HCT116 (cell line): ENCODE data around the gene MYH13. TPM values are rescaled to one million over a fixed set of nuclear protein-coding genes. Genes with fewer than 3 reads are reported as not detected.

Experiments
- ATAC-seq: fragments of 200-7000 bp; cut with Tn5 transposase; 2 replicates; pipeline ENCODE4 v1.9.1; 2020; ENCODE audit warnings: mild to moderate bottlenecking, moderate library complexity
- BruUV-seq: library from RNA; stranded (reverse); fragments of 400-500 nt; replicated peaks from 2 replicates; lab custom pipeline; 2021; lab: Mats Ljungman, UMichigan
- CTCF ChIA-PET: fragments of 300-600 bp; sonication (Branson Sonifier 250); formaldehyde crosslinking; loops from one replicate; lab custom pipeline; 2021; ENCODE audit warnings: antibody characterized with exemption; lab: Charles Lee
- POLR2A ChIA-PET: fragments of 300-600, 350-600 bp; sonication (Branson Sonifier 250); formaldehyde crosslinking; loops from one replicate; lab custom pipeline; 2021; ENCODE audit warnings: antibody characterized with exemption; lab: Charles Lee
- RAD21 ChIA-PET, 2 experiments: fragments of 300-600 bp; sonication (Branson Sonifier 250); formaldehyde crosslinking; loops; one replicate each; lab custom pipeline; 2023; ENCODE audit warnings: low total read pairs in 2 of 2; ENCODE audit not compliant: uncharacterized antibody in 2 of 2, unreplicated experiment in 2 of 2, low non-redundant PET in 1 of 2; lab: Charles Lee
- DNase-seq: peaks from one replicate; pipeline ENCODE4 v3.0.0-alpha.2; 2010; ENCODE audit warnings: low read depth, low spot score
- H2AFZ ChIP-seq: fragments of 200-600 bp; shearing (Covaris generic), sonication (generic); 2 replicates; pipeline ENCODE4 v1.6.1; 2017; ENCODE audit warnings: low read depth, mixed run types, mixed read lengths, antibody characterized with exemption, low read length; ENCODE audit not compliant: poor library complexity, severe bottlenecking
- H3K27ac ChIP-seq: 2 replicates; pipeline ENCODE4 v1.5.1; 2012; ENCODE audit warnings: low read depth, low read length
- H3K27me3 ChIP-seq: fragments of 200-600 bp; sonication (generic); 2 replicates; pipeline ENCODE4 v1.6.1; 2016; ENCODE audit warnings: mixed run types, low read length, mixed read lengths; ENCODE audit not compliant: insufficient read depth
- H3K36me3 ChIP-seq, 2 experiments: fragments of 200-500 bp in 1 of 2; fragments of 200-600 bp in 1 of 2; sonication (Bioruptor generic) in 1 of 2; sonication (generic) in 1 of 2; 2 replicates each; pipeline versions ENCODE4 v1.5.1 to v1.6.1; 2014 to 2016; ENCODE audit warnings: low read length in 2 of 2, inconsistent platforms in 1 of 2, mixed read lengths in 1 of 2, mixed run types in 1 of 2; ENCODE audit not compliant: insufficient read depth in 2 of 2, control insufficient read depth in 1 of 2
- H3K4me1 ChIP-seq, 2 experiments: fragments of 200-600 bp in 1 of 2; sonication (generic) in 1 of 2; 2 replicates each; pipeline versions ENCODE4 v1.5.1 to v1.6.1; 2012 to 2017; ENCODE audit warnings: low read length in 2 of 2, inconsistent platforms in 1 of 2, mild to moderate bottlenecking in 1 of 2, mixed read lengths in 1 of 2, mixed run types in 1 of 2, moderate library complexity in 1 of 2; ENCODE audit not compliant: insufficient read depth in 2 of 2, control insufficient read depth in 1 of 2
- H3K4me2 ChIP-seq: fragments of 200-600 bp; sonication (generic); 2 replicates; pipeline ENCODE4 v1.6.1; 2017; ENCODE audit warnings: mixed run types, low read length, mixed read lengths
- H3K4me3 ChIP-seq, 2 experiments: fragments of 200-600 bp in 1 of 2; sonication (generic) in 1 of 2; replicated peaks in 1 of 2; 2 replicates each; pipeline ENCODE4 v1.5.1; 2011 to 2016; ENCODE audit warnings: low read length in 2 of 2, control low read depth in 1 of 2, low read depth in 1 of 2, mild to moderate bottlenecking in 1 of 2, mixed read lengths in 1 of 2, mixed run types in 1 of 2
- H3K79me2 ChIP-seq: fragments of 200-600 bp; sonication (generic); 2 replicates; pipeline ENCODE4 v1.6.1; 2017; ENCODE audit warnings: mild to moderate bottlenecking, mixed run types, low read length, moderate library complexity, mixed read lengths; ENCODE audit not compliant: insufficient read depth
- H3K9ac ChIP-seq: fragments of 200-600 bp; sonication (generic); 2 replicates; pipeline ENCODE4 v1.6.1; 2016; ENCODE audit warnings: low read length, mixed read lengths
- H3K9me2 ChIP-seq: fragments of 200-600 bp; sonication (generic), shearing (Covaris generic); 2 replicates; pipeline ENCODE4 v1.6.1; 2017; ENCODE audit warnings: mixed run types, mild to moderate bottlenecking, moderate library complexity; ENCODE audit not compliant: insufficient read depth
- H3K9me3 ChIP-seq, 2 experiments: fragments of 200-500 bp in 1 of 2; fragments of 200-600 bp in 1 of 2; sonication (Bioruptor generic) in 1 of 2; sonication (generic) in 1 of 2; 2 replicates each; pipeline ENCODE4 v1.6.1; 2014 to 2017; ENCODE audit warnings: low read length in 2 of 2, mixed read lengths in 2 of 2, inconsistent platforms in 1 of 2, low read depth in 1 of 2, mild to moderate bottlenecking in 1 of 2, mixed run types in 1 of 2, moderate library complexity in 1 of 2; ENCODE audit not compliant: control insufficient read depth in 1 of 2, insufficient read depth in 1 of 2
- H4K20me1 ChIP-seq: fragments of 200-600 bp; sonication (generic), shearing (Covaris generic); 2 replicates; pipeline ENCODE4 v1.6.1; 2017; ENCODE audit warnings: mixed run types, mild to moderate bottlenecking, moderate library complexity; ENCODE audit not compliant: insufficient read depth
- ELF1 ChIP-seq: IDR thresholded peaks from 2 replicates; pipeline ENCODE4 v1.6.1; 2012; ENCODE audit warnings: low read depth, borderline replicate concordance
- EZH2 ChIP-seq: fragments of 200-600 bp; sonication (generic); IDR thresholded peaks from 2 replicates; pipeline ENCODE4 v1.6.1; 2017; ENCODE audit warnings: antibody characterized with exemption, mixed run types
- EZH2phosphoT487 ChIP-seq: fragments of 200-600 bp; IDR thresholded peaks from 2 replicates; pipeline ENCODE4 v1.6.1; 2018; ENCODE audit warnings: antibody characterized with exemption, borderline replicate concordance
- RAD21 ChIP-seq: IDR thresholded peaks from 2 replicates; pipeline ENCODE4 v1.6.1; 2012; ENCODE audit warnings: low read depth, mild to moderate bottlenecking
- SIN3A ChIP-seq: IDR thresholded peaks from 2 replicates; pipeline ENCODE4 v1.6.1; 2012; ENCODE audit warnings: low read depth
- TCF7L2 ChIP-seq: IDR thresholded peaks from 2 replicates; pipeline ENCODE4 v1.7.0; 2011; ENCODE audit warnings: borderline replicate concordance, inconsistent platforms; ENCODE audit not compliant: insufficient read depth, insufficient read length; ENCODE audit errors: extremely low read depth
- YY1 ChIP-seq: IDR thresholded peaks from 2 replicates; pipeline ENCODE4 v1.6.1; 2011; ENCODE audit warnings: low read length, low read depth, moderate library complexity, mild to moderate bottlenecking; ENCODE audit not compliant: insufficient replicate concordance; ENCODE audit errors: extremely low read depth
- ZFX ChIP-seq: fragments of 450-650 bp; IDR thresholded peaks from 2 replicates; pipeline ENCODE4 v1.6.1; 2017
- intact Hi-C: fragments of 100-400 bp; cut with micrococcal nuclease; formaldehyde crosslinking; loops from 2 replicates; pipeline ENCODE4 v1.10.0; 2022
- total RNA-seq: library from RNA; stranded (reverse); gene quantifications from one replicate; pipeline ENCODE4 v1.2.1, GENCODE V29; 2021; ENCODE audit not compliant: unreplicated experiment
- TF ChIP-seq, protein P1 (sequence below), 3 experiments: fragments of 200-600 bp in 1 of 3; sonication (generic) in 1 of 3; IDR thresholded peaks in 2 of 3; conservative IDR thresholded peaks in 1 of 3; 2 replicates each; pipeline ENCODE4 v1.5.1; 2012 to 2017; ENCODE audit warnings: low read depth in 2 of 3, low read length in 2 of 3, antibody characterized with exemption in 1 of 3, borderline replicate concordance in 1 of 3, control low read depth in 1 of 3, mild to moderate bottlenecking in 1 of 3, mixed read lengths in 1 of 3, mixed run types in 1 of 3, moderate library complexity in 1 of 3; ENCODE audit not compliant: insufficient read depth in 1 of 3
- TF ChIP-seq, protein P2 (sequence below): IDR thresholded peaks from 2 replicates; pipeline ENCODE4 v1.6.1; 2012
- TF ChIP-seq, protein P3 (sequence below): IDR thresholded peaks from 2 replicates; pipeline ENCODE4 v1.6.1; 2012; ENCODE audit warnings: low read depth

The MYH13 gene
- total RNA-seq, 1 experiment from 2014 or later: not detected

DNA sequence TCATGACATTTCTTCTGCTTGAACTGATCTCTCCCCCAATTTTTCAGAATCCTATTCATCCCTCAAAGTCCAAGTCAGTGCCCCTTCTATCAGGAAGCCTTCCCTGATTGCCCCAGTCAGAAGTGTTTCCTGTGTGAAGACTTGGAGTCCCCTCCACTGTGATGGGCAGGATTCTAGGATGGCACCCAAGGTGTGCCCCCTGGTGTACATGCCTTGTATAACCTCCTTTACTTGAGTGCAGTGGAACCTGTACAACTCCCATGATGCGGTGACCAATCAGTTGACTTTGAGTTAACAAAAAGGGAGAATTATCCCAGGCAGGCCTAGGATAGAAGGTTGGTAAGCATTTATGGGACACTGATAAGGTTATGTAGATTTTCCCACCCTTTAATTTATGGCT is 23.4 kb downstream of the MYH13 start:
- H3K9me2 ChIP-seq: no peaks in the 10 kb centered on the region
- no peak overlapping the region for H3K4me3 ChIP-seq
- POLR2A ChIA-PET: no interaction called here
- RAD21 ChIA-PET: interaction anchor here in 1 of 2 experiments (0.7 kb wide), 1 partner anchor 69 kb away, joined by 4 read pairs; no protein-coding TSS in a partner anchor
- no peak overlapping the region for H3K9ac ChIP-seq
- no peaks in the 10 kb centered on the region for H3K27me3 ChIP-seq
- CTCF ChIA-PET: interaction anchor here (1.0 kb wide), 1 partner anchor 265 kb away, joined by 3 read pairs; no protein-coding TSS in a partner anchor
- H3K79me2 ChIP-seq: no peaks in the 10 kb centered on the region
- peak; percentile 19 for DNase-seq
- H3K27ac ChIP-seq: no peak overlapping the region
- BruUV-seq: no TSS peak
- TF ChIP-seq SIN3A: no peak
- TF ChIP-seq RAD21: peak; percentile 25; the same call in 1 of the 2 replicates
- TF ChIP-seq, protein P1, sequence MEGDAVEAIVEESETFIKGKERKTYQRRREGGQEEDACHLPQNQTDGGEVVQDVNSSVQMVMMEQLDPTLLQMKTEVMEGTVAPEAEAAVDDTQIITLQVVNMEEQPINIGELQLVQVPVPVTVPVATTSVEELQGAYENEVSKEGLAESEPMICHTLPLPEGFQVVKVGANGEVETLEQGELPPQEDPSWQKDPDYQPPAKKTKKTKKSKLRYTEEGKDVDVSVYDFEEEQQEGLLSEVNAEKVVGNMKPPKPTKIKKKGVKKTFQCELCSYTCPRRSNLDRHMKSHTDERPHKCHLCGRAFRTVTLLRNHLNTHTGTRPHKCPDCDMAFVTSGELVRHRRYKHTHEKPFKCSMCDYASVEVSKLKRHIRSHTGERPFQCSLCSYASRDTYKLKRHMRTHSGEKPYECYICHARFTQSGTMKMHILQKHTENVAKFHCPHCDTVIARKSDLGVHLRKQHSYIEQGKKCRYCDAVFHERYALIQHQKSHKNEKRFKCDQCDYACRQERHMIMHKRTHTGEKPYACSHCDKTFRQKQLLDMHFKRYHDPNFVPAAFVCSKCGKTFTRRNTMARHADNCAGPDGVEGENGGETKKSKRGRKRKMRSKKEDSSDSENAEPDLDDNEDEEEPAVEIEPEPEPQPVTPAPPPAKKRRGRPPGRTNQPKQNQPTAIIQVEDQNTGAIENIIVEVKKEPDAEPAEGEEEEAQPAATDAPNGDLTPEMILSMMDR (IDR thresholded peaks at IDR 0.05 in 2 of 3, conservative IDR thresholded peaks at IDR 0.05 in 1 of 3; ENCODE audit: borderline replicate concordance in 1 of 3, insufficient read depth in 1 of 3, low read depth in 2 of 3, low read length in 2 of 3): peak; percentile 16 to 57 (median 45); a peak in 4 of 6 replicates
- no peaks in the 10 kb centered on the region for H3K4me1 ChIP-seq
- H4K20me1 ChIP-seq: no peaks in the 10 kb centered on the region
- H3K36me3 ChIP-seq: no peaks in the 10 kb centered on the region
- intact Hi-C loops: loop anchor here (2.0 to 10.0 kb wide), 2 partner anchors 55 to 385 kb away; no protein-coding TSS in a partner anchor
- no peak overlapping the region for H2AFZ ChIP-seq
- H3K4me2 ChIP-seq: no peak overlapping the region
- ATAC-seq: peak; percentile 84
- no peaks in the 10 kb centered on the region for H3K9me3 ChIP-seq

DNA sequence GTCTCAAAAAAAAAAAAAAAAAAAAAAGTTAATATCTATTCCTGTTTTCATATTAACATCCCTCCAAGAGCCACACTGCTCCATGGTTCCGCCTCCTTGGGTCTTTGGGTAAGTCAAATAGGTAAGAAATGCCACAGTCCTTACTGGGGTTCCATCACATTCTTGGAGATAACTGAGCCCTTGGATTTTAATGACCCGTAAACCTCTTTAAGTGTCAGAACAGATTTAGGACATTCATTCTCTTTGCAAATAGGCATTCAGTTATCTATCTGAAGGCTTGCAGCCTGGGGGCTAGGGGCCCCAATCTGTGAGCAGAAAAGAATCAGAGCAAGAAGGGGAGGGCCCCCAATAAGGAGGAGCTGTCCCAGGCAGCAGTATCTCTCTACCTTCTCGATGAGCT is 28.0 kb downstream of the MYH13 start:
- Histone ChIP-seq H3K36me3 (no peaks in the 10 kb centered on the region), H3K9me3 (no peaks in the 10 kb centered on the region), H2AFZ (no peak overlapping the region), H3K4me1 (no peaks in the 10 kb centered on the region), H3K27me3 (no peaks in the 10 kb centered on the region), H3K4me2 (no peak overlapping the region), H3K79me2 (no peaks in the 10 kb centered on the region), H3K9me2 (no peaks in the 10 kb centered on the region), H3K4me3 (no peak overlapping the region), H3K27ac (no peak overlapping the region), H3K9ac (no peak overlapping the region), H4K20me1 (no peaks in the 10 kb centered on the region)
- BruUV-seq: no TSS peak
- ChIA-PET POLR2A (no interaction called here), RAD21 (no interaction called here), CTCF (no interaction called here)
- DNase-seq: no peak
- no peak for ATAC-seq
- intact Hi-C loops: loop anchor here (10.0 kb wide), 1 partner anchor 380 kb away; no protein-coding TSS in a partner anchor
- no peak for TF ChIP-seq EZH2
- TF ChIP-seq, protein P2, sequence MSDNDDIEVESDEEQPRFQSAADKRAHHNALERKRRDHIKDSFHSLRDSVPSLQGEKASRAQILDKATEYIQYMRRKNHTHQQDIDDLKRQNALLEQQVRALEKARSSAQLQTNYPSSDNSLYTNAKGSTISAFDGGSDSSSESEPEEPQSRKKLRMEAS: no peak
- TF ChIP-seq EZH2phosphoT487: no peak
- TF ChIP-seq TCF7L2: no peak
- TF ChIP-seq, protein P3, sequence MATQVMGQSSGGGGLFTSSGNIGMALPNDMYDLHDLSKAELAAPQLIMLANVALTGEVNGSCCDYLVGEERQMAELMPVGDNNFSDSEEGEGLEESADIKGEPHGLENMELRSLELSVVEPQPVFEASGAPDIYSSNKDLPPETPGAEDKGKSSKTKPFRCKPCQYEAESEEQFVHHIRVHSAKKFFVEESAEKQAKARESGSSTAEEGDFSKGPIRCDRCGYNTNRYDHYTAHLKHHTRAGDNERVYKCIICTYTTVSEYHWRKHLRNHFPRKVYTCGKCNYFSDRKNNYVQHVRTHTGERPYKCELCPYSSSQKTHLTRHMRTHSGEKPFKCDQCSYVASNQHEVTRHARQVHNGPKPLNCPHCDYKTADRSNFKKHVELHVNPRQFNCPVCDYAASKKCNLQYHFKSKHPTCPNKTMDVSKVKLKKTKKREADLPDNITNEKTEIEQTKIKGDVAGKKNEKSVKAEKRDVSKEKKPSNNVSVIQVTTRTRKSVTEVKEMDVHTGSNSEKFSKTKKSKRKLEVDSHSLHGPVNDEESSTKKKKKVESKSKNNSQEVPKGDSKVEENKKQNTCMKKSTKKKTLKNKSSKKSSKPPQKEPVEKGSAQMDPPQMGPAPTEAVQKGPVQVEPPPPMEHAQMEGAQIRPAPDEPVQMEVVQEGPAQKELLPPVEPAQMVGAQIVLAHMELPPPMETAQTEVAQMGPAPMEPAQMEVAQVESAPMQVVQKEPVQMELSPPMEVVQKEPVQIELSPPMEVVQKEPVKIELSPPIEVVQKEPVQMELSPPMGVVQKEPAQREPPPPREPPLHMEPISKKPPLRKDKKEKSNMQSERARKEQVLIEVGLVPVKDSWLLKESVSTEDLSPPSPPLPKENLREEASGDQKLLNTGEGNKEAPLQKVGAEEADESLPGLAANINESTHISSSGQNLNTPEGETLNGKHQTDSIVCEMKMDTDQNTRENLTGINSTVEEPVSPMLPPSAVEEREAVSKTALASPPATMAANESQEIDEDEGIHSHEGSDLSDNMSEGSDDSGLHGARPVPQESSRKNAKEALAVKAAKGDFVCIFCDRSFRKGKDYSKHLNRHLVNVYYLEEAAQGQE: no peak
- TF ChIP-seq YY1: no peak
- no peak for TF ChIP-seq RAD21
- TF ChIP-seq SIN3A: no peak
- TF ChIP-seq ZFX: no peak
- TF ChIP-seq ELF1: no peak
